Coronary artery (tissue), 2 donors: ENCODE measurements around the gene LYZ.
A peak's percentile ranks its signal among the peaks of the same experiment; 100 is the strongest.

Experiments used
- DNase-seq: peaks from one replicate; pipeline ENCODE4 v3.0.0-alpha.2; 2017; ENCODE audit warnings: low spot score
- H3K27ac ChIP-seq, 2 donors: fragments of 200-600 bp; sonication (generic); one replicate each; pipeline ENCODE4 v1.5.1; 2016 to 2019
- H3K4me3 ChIP-seq: fragments of 200-600 bp; sonication (generic); 2 replicates; pipeline ENCODE4 v1.5.1; 2016; ENCODE audit warnings: mild to moderate bottlenecking, moderate library complexity
- TF ChIP-seq, protein P1 (sequence below): fragments of 200-600 bp; sonication (generic); IDR thresholded peaks from one replicate; pipeline ENCODE4 v1.5.1; 2019; ENCODE audit warnings: antibody characterized with exemption

Gene LYZ

DNA sequence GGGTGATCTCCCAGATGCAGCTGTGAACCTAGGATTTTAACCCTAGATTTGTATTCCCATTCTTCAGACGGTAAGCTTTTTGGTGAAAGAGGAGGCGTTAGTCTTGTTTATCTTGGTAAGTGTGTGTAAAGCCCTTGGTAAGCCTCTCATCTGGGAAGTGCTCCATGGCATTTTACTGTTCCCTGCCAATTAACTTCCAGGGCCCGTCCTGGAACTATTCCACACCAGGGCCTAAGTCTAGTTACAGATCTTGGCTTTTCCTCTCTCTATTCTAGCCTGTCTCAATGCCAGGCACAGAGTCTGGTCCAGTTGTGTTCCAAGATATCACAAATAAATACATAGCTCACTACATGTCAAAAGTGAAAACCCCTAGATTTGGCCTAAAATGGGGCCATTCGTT, 53.8 kb downstream of the LYZ start:
- no peak for DNase-seq

More for the DNA sequence above, 53.8 kb downstream of the LYZ start:
- H3K4me3 ChIP-seq = no peak overlapping the region
- TF ChIP-seq, protein P1, sequence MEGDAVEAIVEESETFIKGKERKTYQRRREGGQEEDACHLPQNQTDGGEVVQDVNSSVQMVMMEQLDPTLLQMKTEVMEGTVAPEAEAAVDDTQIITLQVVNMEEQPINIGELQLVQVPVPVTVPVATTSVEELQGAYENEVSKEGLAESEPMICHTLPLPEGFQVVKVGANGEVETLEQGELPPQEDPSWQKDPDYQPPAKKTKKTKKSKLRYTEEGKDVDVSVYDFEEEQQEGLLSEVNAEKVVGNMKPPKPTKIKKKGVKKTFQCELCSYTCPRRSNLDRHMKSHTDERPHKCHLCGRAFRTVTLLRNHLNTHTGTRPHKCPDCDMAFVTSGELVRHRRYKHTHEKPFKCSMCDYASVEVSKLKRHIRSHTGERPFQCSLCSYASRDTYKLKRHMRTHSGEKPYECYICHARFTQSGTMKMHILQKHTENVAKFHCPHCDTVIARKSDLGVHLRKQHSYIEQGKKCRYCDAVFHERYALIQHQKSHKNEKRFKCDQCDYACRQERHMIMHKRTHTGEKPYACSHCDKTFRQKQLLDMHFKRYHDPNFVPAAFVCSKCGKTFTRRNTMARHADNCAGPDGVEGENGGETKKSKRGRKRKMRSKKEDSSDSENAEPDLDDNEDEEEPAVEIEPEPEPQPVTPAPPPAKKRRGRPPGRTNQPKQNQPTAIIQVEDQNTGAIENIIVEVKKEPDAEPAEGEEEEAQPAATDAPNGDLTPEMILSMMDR = no peak
- H3K27ac ChIP-seq = peak overlapping the region; percentile 68 to 70
